ENCODE results near the gene ZNHIT1.
"Not testable (repeated sequence)": the region's sequence is repeated elsewhere in the genome, so short reads cannot be mapped to it uniquely, and the experiment has no call there.

Gene ZNHIT1

GRCh38 chr7:101243646-101244374 lies 25.8 kb downstream of the ZNHIT1 start:
- DNase-seq, result no peak

DNA sequence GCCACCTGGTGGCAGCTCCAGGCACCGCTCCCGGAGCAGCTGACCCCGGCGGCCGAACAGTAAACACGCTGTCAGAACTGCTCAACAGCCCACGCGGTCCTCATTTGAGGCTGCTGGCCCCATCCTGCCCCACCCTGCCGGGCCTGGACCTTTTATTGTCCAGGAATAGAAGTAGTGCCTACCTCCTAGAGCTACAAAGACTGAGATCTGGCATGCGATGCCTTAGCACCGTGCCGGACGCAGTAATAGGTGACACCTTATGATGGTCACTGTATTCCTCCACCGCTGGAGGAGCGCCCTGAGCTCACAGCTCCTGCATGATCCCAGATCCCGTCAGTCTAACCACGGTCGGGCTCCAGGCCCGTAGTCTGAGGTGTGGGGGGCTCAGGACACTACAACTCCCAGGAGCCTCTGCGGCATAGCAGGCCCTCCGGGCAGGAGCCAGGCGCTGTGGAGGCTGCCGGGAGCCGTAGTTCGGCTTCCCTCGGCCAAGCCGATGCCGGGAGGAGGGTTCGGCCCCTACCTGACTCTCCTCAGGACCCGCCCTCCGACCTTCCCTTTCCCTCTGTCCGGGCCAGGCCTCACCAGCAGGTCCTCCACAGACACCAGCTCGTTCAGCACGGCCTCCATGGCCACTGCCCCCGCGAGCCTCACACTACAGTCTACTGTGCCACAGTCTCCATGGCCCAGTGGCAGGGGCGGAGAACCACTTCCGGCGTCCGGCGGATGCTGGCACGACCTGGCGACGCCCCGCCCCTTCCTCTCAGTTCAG lies 26.6 kb downstream of the ZNHIT1 start, which contains the start of gene FIS1:
TSS of gene FIS1 (minus strand) at position 707 of the 772 bp plus-strand sequence. CDS start at position 630, 77 bp downstream.
- peak; percentile 93 for DNase-seq

GRCh38 chr7:101245147-101245668 lies 27.2 kb downstream of the ZNHIT1 start:
- no peak for DNase-seq

- DNase-seq, result no peak
Measured at GRCh38 chr7:101248276-101248675, 30.3 kb downstream of the ZNHIT1 start.

DNA sequence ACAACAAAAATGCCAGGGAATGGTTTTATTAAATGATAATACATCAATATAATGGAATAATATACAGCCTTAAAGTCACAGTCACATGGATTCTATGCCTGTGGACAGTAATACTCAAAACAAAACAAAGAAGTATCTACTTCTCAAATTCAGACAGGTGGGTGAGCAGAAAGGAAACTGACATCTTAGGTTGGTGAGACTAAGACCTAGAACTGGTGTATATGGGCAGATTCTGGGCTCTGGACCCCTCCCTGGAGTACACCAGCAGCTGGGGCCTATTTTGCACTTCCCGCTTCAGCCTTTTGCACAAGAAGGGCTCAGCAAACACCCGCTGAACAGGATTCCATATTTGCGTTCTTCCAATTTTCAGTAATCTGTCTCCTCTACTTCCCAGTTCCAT lies 32.4 kb downstream of the ZNHIT1 start:
- no peak for DNase-seq

GRCh38 chr7:101251871-101252659 lies 34.1 kb downstream of the ZNHIT1 start:
- DNase-seq, result peak; percentile 99

- DNase-seq, result not testable (repeated sequence)
Measured at GRCh38 chr7:101253199-101253598, 35.2 kb downstream of the ZNHIT1 start.

DNA sequence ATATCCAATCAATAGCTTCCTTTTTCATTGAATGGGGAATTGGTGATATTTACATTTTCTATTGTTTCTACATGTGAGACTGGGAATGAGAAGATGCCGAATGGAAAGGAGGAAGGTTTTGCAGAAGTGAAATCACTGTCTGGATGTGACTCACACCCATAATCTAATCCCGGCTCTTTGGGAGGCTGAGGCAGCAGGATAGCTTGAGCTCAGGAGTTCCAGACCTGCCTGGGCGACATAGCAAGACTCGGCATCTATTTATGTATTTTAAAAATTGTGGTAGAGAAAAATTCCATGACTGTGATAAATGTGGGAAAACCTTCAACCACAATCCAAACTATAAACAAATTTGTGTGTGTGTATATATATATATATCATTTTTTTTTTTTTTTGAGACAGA lies 37.8 kb downstream of the ZNHIT1 start:
- peak; percentile 41 for DNase-seq

DNA sequence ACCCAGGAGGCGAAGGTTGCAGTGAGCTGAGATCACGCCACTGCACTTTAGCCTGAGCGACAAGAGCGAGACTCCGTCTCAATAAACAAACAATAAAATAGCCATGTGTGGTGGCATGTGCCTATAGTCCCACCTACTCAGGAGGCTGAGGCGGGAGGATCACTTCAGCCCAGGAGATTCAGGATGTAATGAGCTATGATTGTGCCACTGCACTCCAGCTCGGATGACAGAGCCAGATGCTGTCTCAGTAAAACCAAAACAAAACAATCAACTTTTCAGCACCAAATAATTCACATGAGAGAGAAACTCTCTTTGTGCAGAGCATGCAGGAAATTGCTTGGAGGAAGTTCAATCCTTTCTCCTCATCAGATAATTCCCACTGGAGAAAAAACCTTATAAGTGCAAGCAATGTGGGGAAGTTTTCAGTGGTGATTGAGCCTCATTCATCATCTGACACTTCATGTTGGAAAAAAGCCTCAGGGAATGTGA lies 40.3 kb downstream of the ZNHIT1 start:
- no peak for DNase-seq

GRCh38 chr7:101264102-101264706 lies 46.2 kb downstream of the ZNHIT1 start:
- not testable (repeated sequence) for DNase-seq

DNA sequence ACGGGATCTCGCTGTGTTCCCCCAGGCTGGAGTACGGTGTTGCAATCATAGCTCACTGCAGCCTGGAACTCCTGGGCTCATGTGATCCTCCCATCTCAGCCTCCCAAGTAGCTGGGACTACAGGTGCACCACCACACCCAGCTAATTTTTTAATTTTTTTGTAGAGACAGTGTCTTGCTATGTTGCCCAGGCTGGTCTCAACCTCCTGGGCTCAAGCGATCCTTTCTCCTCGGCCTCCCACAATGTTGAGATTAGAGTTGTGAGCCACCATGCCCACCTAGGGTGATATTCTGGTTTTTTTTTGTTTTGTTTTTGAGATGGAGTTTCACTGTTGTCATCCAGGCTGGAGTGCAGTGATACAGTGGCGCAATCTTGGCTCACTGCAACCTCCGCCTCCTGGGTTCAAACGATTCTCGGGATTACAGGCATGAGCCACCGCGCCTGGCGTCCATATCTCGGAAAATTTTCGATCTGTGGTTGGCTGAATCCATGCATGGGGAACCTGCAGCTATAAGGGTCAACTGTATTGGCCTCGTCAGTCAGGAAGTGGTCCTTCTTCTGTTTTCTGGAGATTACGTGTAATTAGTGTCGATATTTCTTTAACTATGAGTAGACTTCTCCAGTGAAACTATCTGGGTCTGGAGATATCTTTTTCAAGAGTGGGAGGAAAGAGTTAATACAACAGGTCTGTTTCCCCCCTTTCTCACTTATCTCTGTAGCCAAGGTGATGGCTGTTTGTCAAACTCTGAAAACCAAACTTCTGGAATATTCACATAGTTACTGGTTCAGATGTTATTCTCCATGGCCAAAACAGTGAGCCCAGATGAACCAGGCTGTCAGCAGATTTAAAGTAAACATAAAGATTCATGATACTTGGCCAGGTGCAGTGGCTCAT lies 47.9 kb downstream of the ZNHIT1 start:
- no peak for DNase-seq

DNA sequence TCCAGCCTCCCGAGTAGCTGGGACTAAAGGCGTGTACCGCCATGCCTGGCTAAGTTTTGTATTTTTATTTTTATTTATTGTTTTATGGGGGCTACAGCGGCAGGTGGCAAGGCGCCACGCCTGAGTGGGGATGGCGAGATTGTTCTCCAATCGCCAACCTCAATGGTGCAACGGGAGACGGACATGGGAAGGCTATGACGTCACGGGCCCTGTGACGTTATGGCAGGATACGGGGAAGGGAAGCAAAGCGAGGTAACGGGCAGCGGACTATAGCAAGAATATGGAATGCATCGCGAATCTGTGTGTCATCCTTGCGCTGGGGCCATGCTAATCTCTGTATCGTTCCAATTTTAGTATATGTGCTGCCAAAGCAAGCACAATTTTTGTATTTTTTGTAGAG lies 51.7 kb downstream of the ZNHIT1 start:
- DNase-seq, result no peak

- DNase-seq, result no peak
Measured at GRCh38 chr7:101271021-101271420, 53.1 kb downstream of the ZNHIT1 start.

GRCh38 chr7:101273206-101273605 lies 55.2 kb downstream of the ZNHIT1 start:
- DNase-seq, result no peak

Data from suppressor macrophage treated with lipopolysaccharide for 4 hours (primary cell).